ENCODE data around the gene CTSG. TPM values are rescaled to one million over a fixed set of nuclear protein-coding genes. Genes with fewer than 3 reads are reported as not detected.

CTSG gene
- total and polyA plus RNA-seq, 10 of the 15 experiments (the other 5 are each of a cell fraction or from before 2014, with no cell fraction given), result not detected

DNA sequence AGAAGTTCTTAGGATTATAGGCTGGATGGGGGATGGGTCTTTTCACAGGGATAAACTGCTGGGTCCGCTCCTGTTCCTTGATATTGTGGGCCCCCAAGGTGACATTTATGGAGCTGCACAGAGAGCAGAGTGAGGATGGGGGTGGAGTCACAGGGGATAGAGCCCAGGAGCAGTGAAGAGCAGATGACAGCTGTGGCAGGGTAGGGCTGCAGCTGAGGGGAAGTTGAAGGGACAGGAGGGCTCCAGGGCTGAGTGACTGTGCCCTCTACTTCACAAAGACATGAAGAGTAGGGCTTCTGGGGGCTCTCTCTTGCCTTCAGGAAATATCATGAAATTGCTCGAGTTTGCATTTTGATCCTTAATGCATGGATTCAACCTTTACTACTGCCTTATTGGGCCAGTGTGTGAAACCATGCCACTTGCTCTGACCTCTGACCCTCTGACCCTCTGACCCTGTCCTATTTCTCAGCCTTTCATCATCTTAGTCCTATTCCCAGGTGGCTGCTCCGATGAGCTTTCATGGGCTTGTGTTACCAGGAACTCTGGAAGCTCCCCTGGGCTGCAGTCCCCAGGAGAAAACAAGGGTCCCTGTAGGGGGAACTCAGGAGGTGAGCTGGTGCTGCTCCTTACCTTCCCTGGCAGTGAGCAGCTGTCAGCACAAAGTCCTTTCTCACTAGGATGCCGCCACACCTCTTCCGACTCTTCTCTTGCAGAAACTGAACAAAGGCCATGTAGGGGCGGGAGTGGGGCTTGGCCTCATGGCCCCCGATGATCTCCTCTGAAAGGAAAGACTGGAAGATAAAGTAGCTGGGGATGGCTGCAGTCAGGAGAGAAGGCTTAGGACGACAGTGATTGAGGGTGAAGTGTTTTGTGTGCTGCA lies 31.8 kb upstream of the CTSG start:
- in situ Hi-C loops (cut with MboI), result loop anchor here (5.0 kb wide), 1 partner anchor 69 kb away; no protein-coding TSS in a partner anchor
- DNase-seq (ENCODE audit: low read depth, low spot score), result no peak
- no peaks in the 10 kb centered on the region for H3K27me3 ChIP-seq (replicated peaks in 1 of 2; ENCODE audit: control insufficient read depth in 2 of 2, insufficient read depth in 2 of 2, low read length in 1 of 2)
- SMC1A ChIA-PET (ENCODE audit: uncharacterized antibody, unreplicated experiment), result interaction anchor here (0.8 to 2.4 kb wide), 4 partner anchors 66 to 102 kb away, joined by 3 to 15 read pairs (median 4); no protein-coding TSS in a partner anchor
- no peak overlapping the region for H3K4me3 ChIP-seq
- TF ChIP-seq CBX3 (IDR thresholded peaks at IDR 0.05; ENCODE audit: borderline replicate concordance, low read depth) (no peak), POU2F2 (IDR thresholded peaks at IDR 0.05; ENCODE audit: borderline replicate concordance, low read depth, low read length) (no peak), MXI1 (IDR thresholded peaks at IDR 0.05; ENCODE audit: low read depth, low read length) (no peak), IKZF1 (conservative IDR thresholded peaks at IDR 0.05) (no peak), ZZZ3 (IDR thresholded peaks at IDR 0.05; ENCODE audit: control insufficient read depth, insufficient read length, low read depth) (no peak), RUNX3 (IDR thresholded peaks at IDR 0.05; ENCODE audit: low read length) (no peak), ZNF24 (IDR thresholded peaks at IDR 0.05) (no peak), TBL1XR1 (IDR thresholded peaks at IDR 0.05; ENCODE audit: low read depth, low read length) (no peak), PAX8 (IDR thresholded peaks at IDR 0.05) (no peak), CHD1 (IDR thresholded peaks at IDR 0.05; ENCODE audit: low read depth, low read length) (no peak), EED (IDR thresholded peaks at IDR 0.05; ENCODE audit: low read depth) (no peak)
- intact Hi-C loops (cut with micrococcal nuclease; ENCODE audit: unreplicated experiment), result loop anchor here (10.0 kb wide), 1 partner anchor 123 kb away; no protein-coding TSS in a partner anchor
- no peaks in the 10 kb centered on the region for H3K9me3 ChIP-seq (replicated peaks; ENCODE audit: control insufficient read depth, insufficient read depth, low read length)
- no peaks in the 10 kb centered on the region for H3K79me2 ChIP-seq (ENCODE audit: control insufficient read depth, insufficient read depth, low read length)
- BruUV-seq (replicated peaks), result no TSS peak
- POLR2A ChIA-PET, result no interaction called here
- H3K4me1 ChIP-seq (ENCODE audit: control insufficient read depth, insufficient read depth, low read length), result peaks cover 18% of the 10 kb centered on the region
- no peaks in the 10 kb centered on the region for H4K20me1 ChIP-seq (ENCODE audit: control insufficient read depth, insufficient read depth)
- no peak overlapping the region for H3K9ac ChIP-seq (ENCODE audit: control insufficient read depth, insufficient read depth, low read length)
- CTCF ChIA-PET, result interaction anchor here (0.7 to 5.0 kb wide), 10 partner anchors 9 to 131 kb away, joined by 3 to 41 read pairs (median 4); no protein-coding TSS in a partner anchor
- no peak overlapping the region for H3K27ac ChIP-seq (ENCODE audit: control insufficient read depth, insufficient read depth)
- RAD21 ChIA-PET (ENCODE audit: unreplicated experiment), result no interaction called here
- H2AFZ ChIP-seq (ENCODE audit: control insufficient read depth, low read depth, low read length), result no peak overlapping the region
- no peak overlapping the region for H3K4me2 ChIP-seq (ENCODE audit: control insufficient read depth, insufficient read depth)
- ATAC-seq, result no peak
- no peaks in the 10 kb centered on the region for H3K36me3 ChIP-seq (ENCODE audit: control insufficient read depth in 2 of 2, insufficient read depth in 2 of 2, low read length in 1 of 2)
- WGBS (ENCODE audit: insufficient coverage, insufficient replicate concordance, low lambda C conversion rate, missing lambda C conversion rate), result 45% methylated on average over 8 of the region's 8 CpGs
- no peak for FAIRE-seq
